ENCODE data around the gene GRIN2A. TPM values are rescaled to one million over a fixed set of nuclear protein-coding genes. Genes with fewer than 3 reads are reported as not detected.

GRIN2A gene
- total and polyA plus RNA-seq, 2 donors (not counting 1 experiment from before 2014, with no cell fraction given): 0.44 TPM; not detected in 1

DNA sequence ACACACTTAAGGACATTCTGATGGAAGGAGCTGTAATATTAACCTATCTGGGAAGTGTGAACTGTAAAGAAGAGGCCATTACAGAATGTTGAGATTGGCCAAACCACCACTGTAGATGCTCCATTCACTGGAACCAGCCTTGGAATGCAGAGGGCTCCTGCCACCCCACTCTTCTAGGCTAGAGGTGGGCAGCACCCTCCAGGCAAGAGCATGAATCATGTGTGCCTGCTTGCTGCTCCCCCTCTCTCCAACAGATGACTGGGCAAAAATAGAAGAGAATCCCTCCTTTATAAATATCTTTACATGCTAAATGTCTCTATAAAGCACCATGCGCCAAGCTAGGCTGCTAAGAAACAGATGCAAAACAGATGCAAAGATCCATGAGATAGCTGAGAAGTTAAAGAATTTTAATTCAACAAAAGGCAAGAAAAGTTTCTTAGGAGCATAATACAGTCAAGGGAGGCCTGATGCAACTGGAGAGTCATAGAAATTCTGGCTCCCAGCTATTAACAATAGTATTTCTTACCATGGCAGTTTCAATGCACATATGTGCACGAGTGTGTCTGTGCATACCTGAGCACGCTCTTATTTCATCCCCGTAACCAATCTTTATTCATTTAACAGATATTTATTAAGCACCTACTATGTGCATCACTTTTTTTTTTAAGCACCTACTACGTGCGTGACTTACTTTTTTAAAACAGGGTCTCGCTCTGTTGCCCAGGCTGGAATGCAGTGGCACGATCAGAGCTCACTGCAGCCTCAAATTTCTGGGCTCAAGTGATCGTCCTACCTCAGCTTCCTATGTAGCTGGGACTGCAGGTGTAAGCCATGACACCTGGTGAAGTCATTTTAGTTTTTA is 53.6 kb downstream of the GRIN2A start:
- H3K79me2 ChIP-seq (ENCODE audit: control insufficient read depth, insufficient read depth, low read length): no peaks in the 10 kb centered on the region
- no peak overlapping the region for H3K27ac Mint-ChIP-seq
- H3K36me3 ChIP-seq (replicated peaks in 1 of 2; ENCODE audit: control extremely low read depth in 1 of 2, control insufficient read depth in 1 of 2, extremely low read depth in 1 of 2, insufficient read depth in 2 of 2, low read length in 1 of 2): no peaks in the 10 kb centered on the region
- no peak for TF ChIP-seq EZH2 (IDR thresholded peaks at IDR 0.05; ENCODE audit: borderline replicate concordance, insufficient read depth, low read depth, low read length, poor library complexity, severe bottlenecking)
- TF ChIP-seq, protein P1, sequence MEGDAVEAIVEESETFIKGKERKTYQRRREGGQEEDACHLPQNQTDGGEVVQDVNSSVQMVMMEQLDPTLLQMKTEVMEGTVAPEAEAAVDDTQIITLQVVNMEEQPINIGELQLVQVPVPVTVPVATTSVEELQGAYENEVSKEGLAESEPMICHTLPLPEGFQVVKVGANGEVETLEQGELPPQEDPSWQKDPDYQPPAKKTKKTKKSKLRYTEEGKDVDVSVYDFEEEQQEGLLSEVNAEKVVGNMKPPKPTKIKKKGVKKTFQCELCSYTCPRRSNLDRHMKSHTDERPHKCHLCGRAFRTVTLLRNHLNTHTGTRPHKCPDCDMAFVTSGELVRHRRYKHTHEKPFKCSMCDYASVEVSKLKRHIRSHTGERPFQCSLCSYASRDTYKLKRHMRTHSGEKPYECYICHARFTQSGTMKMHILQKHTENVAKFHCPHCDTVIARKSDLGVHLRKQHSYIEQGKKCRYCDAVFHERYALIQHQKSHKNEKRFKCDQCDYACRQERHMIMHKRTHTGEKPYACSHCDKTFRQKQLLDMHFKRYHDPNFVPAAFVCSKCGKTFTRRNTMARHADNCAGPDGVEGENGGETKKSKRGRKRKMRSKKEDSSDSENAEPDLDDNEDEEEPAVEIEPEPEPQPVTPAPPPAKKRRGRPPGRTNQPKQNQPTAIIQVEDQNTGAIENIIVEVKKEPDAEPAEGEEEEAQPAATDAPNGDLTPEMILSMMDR (IDR thresholded peaks at IDR 0.05): no peak
- intact Hi-C loops (cut with micrococcal nuclease): no loop called here
- no peak overlapping the region for H3K4me3 Mint-ChIP-seq
- H3K9ac ChIP-seq (ENCODE audit: low read length): no peak overlapping the region
- H3K27me3 ChIP-seq (replicated peaks in 1 of 4; ENCODE audit: control extremely low read depth in 1 of 4, control insufficient read depth in 3 of 4, insufficient read depth in 4 of 4, low read length in 3 of 4): peaks cover 0 to 2% (median 0%) of the 10 kb centered on the region in 4 experiments
- no peak overlapping the region for H2AFZ ChIP-seq (ENCODE audit: insufficient read depth, low read depth, low read length, poor library complexity, severe bottlenecking)
- CTCF ChIA-PET: no interaction called here
- H3K9me3 Mint-ChIP-seq (ENCODE audit: insufficient read depth): no peaks in the 10 kb centered on the region
- POLR2A ChIA-PET: no interaction called here
- no peaks in the 10 kb centered on the region for H3K4me1 ChIP-seq (ENCODE audit: control insufficient read depth in 2 of 2, insufficient read depth in 2 of 2, low read length in 2 of 2)
- H3K9me3 ChIP-seq (ENCODE audit: control extremely low read depth in 1 of 3, control insufficient read depth in 2 of 3, insufficient read depth in 1 of 3, low read length in 2 of 3): no peaks in the 10 kb centered on the region
- H3K4me2 ChIP-seq (replicated peaks; ENCODE audit: low read depth, low read length, poor library complexity, severe bottlenecking): no peak overlapping the region
- no peaks in the 10 kb centered on the region for H3K4me1 Mint-ChIP-seq
- H3K27ac ChIP-seq (ENCODE audit: low read length in 2 of 2): no peak overlapping the region
- no peak overlapping the region for H3K4me3 ChIP-seq (ENCODE audit: control extremely low read depth in 1 of 5, extremely low read depth in 1 of 5, insufficient read depth in 1 of 5, low read depth in 2 of 5, low read length in 4 of 5)
- H3K27me3 Mint-ChIP-seq: peaks cover 40% of the 10 kb centered on the region
- DNase-seq (no peak), ATAC-seq (ENCODE audit: low read depth) (no peak)
- H4K20me1 ChIP-seq (ENCODE audit: control insufficient read depth, insufficient read depth, low read length, poor library complexity, severe bottlenecking): no peaks in the 10 kb centered on the region
- 75% methylated on average over 6 of the region's 9 CpGs for WGBS (ENCODE audit: insufficient coverage)

DNA sequence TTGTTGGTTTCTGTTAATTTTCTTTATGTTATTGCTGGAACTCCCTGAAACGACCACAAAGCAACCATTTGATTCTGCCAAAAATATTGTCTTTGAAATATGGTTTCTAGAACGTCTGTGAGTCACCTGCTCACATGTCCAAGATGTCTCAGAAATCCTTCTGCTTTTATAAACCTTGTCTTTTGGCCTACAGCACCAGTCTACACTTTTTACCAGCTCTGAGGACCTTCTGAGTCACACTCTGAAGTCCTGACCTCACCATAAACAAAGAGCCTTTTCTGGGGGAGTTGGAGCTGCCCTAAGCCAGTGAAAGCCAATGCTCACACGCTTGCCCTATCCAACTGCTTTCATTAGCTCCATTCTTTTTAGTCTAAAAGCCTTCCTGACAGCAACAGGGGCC is 55.5 kb downstream of the GRIN2A start:
- Histone ChIP-seq H3K27me3 (replicated peaks in 1 of 4; ENCODE audit: control extremely low read depth in 1 of 4, control insufficient read depth in 3 of 4, insufficient read depth in 4 of 4, low read length in 3 of 4) (peaks cover 0 to 10% (median 4%) of the 10 kb centered on the region in 4 experiments), H4K20me1 (ENCODE audit: control insufficient read depth, insufficient read depth, low read length, poor library complexity, severe bottlenecking) (no peaks in the 10 kb centered on the region), H3K9ac (ENCODE audit: low read length) (no peak overlapping the region), H3K4me1 (ENCODE audit: control insufficient read depth in 2 of 2, insufficient read depth in 2 of 2, low read length in 2 of 2) (no peaks in the 10 kb centered on the region), H3K4me2 (replicated peaks; ENCODE audit: low read depth, low read length, poor library complexity, severe bottlenecking) (no peak overlapping the region), H3K27ac (ENCODE audit: low read length in 2 of 2) (no peak overlapping the region), H2AFZ (ENCODE audit: insufficient read depth, low read depth, low read length, poor library complexity, severe bottlenecking) (no peak overlapping the region), H3K36me3 (replicated peaks in 1 of 2; ENCODE audit: control extremely low read depth in 1 of 2, control insufficient read depth in 1 of 2, extremely low read depth in 1 of 2, insufficient read depth in 2 of 2, low read length in 1 of 2) (no peaks in the 10 kb centered on the region), H3K4me3 (ENCODE audit: control extremely low read depth in 1 of 5, extremely low read depth in 1 of 5, insufficient read depth in 1 of 5, low read depth in 2 of 5, low read length in 4 of 5) (no peak overlapping the region), H3K79me2 (ENCODE audit: control insufficient read depth, insufficient read depth, low read length) (no peaks in the 10 kb centered on the region), H3K9me3 (ENCODE audit: control extremely low read depth in 1 of 3, control insufficient read depth in 2 of 3, insufficient read depth in 1 of 3, low read length in 2 of 3) (no peaks in the 10 kb centered on the region)
- WGBS (ENCODE audit: insufficient coverage): 80% methylated on average over 2 of the region's 3 CpGs
- Mint-ChIP-seq H3K4me3 (no peak overlapping the region), H3K4me1 (no peaks in the 10 kb centered on the region), H3K9me3 (ENCODE audit: insufficient read depth) (no peaks in the 10 kb centered on the region), H3K27me3 (peaks cover 49% of the 10 kb centered on the region), H3K27ac (no peak overlapping the region)
- TF ChIP-seq, protein P1 (IDR thresholded peaks at IDR 0.05): no peak
- TF ChIP-seq EZH2 (IDR thresholded peaks at IDR 0.05; ENCODE audit: borderline replicate concordance, insufficient read depth, low read depth, low read length, poor library complexity, severe bottlenecking): no peak
- intact Hi-C loops (cut with micrococcal nuclease): no loop called here
- CTCF ChIA-PET: no interaction called here
- DNase-seq (no peak), ATAC-seq (ENCODE audit: low read depth) (no peak)
- POLR2A ChIA-PET: no interaction called here
